HAP-1 (cell line): ENCODE measurements around the gene HMMR.
"Not testable (repeated sequence)": the region's sequence is repeated elsewhere in the genome, so short reads cannot be mapped to it uniquely, and the experiment has no call there.

ENCODE experiments used
- DNase-seq, 2 experiments: peaks; one replicate each; pipeline ENCODE4 v3.0.0-alpha.2; 2016 to 2020; ENCODE audit warnings: low spot score in 2 of 2
- H3K27me3 ChIP-seq: fragments of 250-450 bp; sonication (Bioruptor Pico); 2 replicates; pipeline ENCODE4 v1.5.1; 2020; ENCODE audit warnings: low read depth, mild to moderate bottlenecking, moderate library complexity
- H3K36me3 ChIP-seq: fragments of 250-450 bp; sonication (Bioruptor Pico); replicated peaks from 2 replicates; pipeline ENCODE4 v1.5.1; 2020; ENCODE audit warnings: mild to moderate bottlenecking
- H3K4me1 ChIP-seq: fragments of 250-450 bp; sonication (Bioruptor Pico); 2 replicates; pipeline ENCODE4 v1.5.1; 2020; ENCODE audit warnings: mild to moderate bottlenecking
- H3K4me3 ChIP-seq: fragments of 250-450 bp; sonication (Bioruptor Pico); 2 replicates; pipeline ENCODE4 v1.5.1; 2020; ENCODE audit warnings: mild to moderate bottlenecking, moderate library complexity
- H3K9me3 ChIP-seq: fragments of 250-450 bp; sonication (Bioruptor Pico); 2 replicates; pipeline ENCODE4 v1.5.1; 2020; ENCODE audit warnings: mild to moderate bottlenecking, moderate library complexity
- in situ Hi-C: fragments of 300-500 bp; cut with MboI; formaldehyde crosslinking; loops from 3 replicates; pipeline ENCODE4 v1.14.3; 2020; ENCODE audit warnings: low sequenced_read_pairs, inconsistent platforms, mixed read lengths

The HMMR gene

DNA sequence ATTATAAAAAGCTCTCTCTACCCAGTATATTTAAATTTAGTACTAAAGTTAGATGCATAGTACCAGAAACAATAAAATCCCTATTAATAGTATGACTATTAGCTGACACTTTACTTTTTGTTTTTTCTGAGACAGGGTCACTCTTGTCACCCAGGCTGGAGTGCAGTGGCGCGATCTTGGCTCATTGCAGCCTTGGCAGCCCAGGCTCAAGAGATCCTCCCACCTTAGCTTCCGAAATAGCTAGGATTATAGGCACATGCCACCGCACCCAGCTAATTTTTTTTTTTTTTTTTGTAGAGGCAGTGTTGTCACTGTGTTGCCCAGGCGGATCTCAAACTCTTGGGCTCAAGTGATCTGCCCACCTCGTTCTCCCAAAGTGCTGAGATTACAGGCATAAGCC, 15.1 kb upstream of the HMMR start:
- Histone ChIP-seq H3K9me3 (no peaks in the 10 kb centered on the region; the same call in 1 of the 2 replicates), H3K27me3 (no peaks in the 10 kb centered on the region), H3K4me3 (no peak overlapping the region), H3K4me1 (peaks cover 3% of the 10 kb centered on the region; the same call in 1 of the 2 replicates), H3K36me3 (peaks cover 79% of the 10 kb centered on the region)
- in situ Hi-C loops = no loop called here
- no peak for DNase-seq

DNA sequence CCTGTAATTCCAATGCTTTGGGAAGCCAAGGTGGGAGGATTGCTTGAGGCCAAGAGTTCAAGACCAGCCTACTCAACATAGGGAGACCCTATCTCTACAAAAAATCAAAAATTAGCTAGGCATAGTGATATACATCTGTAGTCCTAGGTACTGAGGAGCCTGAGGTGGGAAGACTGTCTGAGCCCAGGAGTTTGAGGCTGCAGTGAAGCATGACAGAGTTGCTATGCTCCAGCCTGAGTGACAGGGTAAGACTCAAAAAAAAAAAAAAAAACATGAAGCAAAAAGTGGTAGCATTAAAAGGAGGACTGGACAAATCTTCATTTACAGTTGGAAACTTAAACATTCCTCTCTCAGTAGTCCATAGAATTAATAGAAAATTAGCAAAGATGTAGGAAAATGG, 13.2 kb upstream of the HMMR start:
- Histone ChIP-seq H3K36me3 (peaks cover 62% of the 10 kb centered on the region), H3K9me3 (no peaks in the 10 kb centered on the region; the same call in 1 of the 2 replicates), H3K4me1 (no peaks in the 10 kb centered on the region; the same call in 1 of the 2 replicates), H3K27me3 (no peaks in the 10 kb centered on the region), H3K4me3 (no peak overlapping the region)
- in situ Hi-C loops = no loop called here
- no peak for DNase-seq

GRCh38 chr5:163447875-163448274, 12.6 kb upstream of the HMMR start:
- H3K9me3 ChIP-seq = no peaks in the 10 kb centered on the region; the same call in 1 of the 2 replicates
- no peaks in the 10 kb centered on the region for H3K27me3 ChIP-seq
- H3K36me3 ChIP-seq = peaks cover 62% of the 10 kb centered on the region
- no peak for DNase-seq
- H3K4me3 ChIP-seq = no peak overlapping the region
- in situ Hi-C loops = no loop called here
- H3K4me1 ChIP-seq = peaks cover under 1% of the 10 kb centered on the region; the same call in 1 of the 2 replicates

DNA sequence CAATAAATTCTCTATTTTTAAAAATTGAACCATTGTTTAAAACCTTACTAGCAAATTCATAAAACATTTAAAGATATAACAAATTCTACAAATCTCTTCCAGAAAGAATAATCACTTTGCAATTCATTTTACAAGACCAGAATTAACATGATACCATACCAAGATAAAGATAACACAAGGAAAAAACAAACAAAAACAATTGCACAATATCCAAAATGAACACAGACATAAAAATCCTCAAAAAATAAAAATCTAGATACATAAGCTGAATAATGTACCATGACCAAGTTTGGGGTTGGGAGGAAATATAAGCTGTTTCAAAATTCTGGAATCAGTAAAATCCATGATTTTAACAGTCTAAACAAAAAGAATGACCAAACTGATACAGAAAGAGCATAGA, 11.9 kb upstream of the HMMR start:
- no peaks in the 10 kb centered on the region for H3K27me3 ChIP-seq
- H3K36me3 ChIP-seq = peaks cover 65% of the 10 kb centered on the region
- no peak for DNase-seq
- in situ Hi-C loops = no loop called here
- H3K9me3 ChIP-seq = no peaks in the 10 kb centered on the region; the same call in 1 of the 2 replicates
- H3K4me1 ChIP-seq = peaks cover 7% of the 10 kb centered on the region
- H3K4me3 ChIP-seq = no peak overlapping the region

DNA sequence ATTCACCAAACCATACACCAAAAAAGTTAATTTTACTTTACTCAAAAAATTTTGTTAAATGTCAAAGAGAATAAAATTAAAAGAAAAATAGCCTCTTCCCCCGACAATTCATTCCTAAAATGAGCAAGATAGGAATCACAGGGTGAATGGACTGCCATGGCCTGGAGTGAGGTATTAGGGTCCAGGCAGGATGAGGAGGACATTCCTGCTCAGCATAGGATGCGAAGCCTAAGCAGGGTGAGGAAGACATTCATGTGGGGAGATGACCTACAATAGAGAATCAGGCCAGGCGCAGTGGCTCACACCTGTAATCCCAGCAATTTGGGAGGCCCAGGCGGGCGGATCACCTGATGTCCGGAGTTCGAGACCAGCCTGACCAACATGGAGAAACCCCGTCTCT, 8.9 kb upstream of the HMMR start:
- DNase-seq = no peak
- no peak overlapping the region for H3K4me3 ChIP-seq
- no peaks in the 10 kb centered on the region; the same call in 1 of the 2 replicates for H3K9me3 ChIP-seq
- no peaks in the 10 kb centered on the region for H3K27me3 ChIP-seq
- H3K4me1 ChIP-seq = peaks cover 13% of the 10 kb centered on the region
- in situ Hi-C loops = no loop called here
- peaks cover 64% of the 10 kb centered on the region for H3K36me3 ChIP-seq

DNA sequence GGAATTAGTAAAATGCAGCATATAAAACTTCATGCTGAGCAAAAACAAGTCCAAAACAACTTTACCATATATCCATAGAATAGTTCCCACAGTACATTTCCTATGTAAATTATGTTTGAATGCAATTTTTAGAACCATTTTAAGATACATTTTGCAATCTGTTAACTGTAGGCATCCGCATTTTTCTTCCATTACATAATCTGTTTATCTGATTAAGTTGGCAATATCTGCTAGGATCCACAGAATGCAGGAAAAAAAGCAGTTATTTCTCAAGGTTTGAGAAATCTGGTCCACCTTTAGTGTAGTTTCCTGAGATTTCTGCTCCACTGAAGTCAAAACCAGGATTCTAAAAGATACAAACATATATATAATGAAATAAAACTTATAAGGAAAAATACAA, 6.7 kb upstream of the HMMR start:
- Histone ChIP-seq H3K9me3 (no peaks in the 10 kb centered on the region; the same call in 1 of the 2 replicates), H3K27me3 (no peaks in the 10 kb centered on the region), H3K36me3 (peaks cover 45% of the 10 kb centered on the region), H3K4me1 (peaks cover 18% of the 10 kb centered on the region), H3K4me3 (no peak overlapping the region)
- in situ Hi-C loops = no loop called here
- DNase-seq = no peak

DNA sequence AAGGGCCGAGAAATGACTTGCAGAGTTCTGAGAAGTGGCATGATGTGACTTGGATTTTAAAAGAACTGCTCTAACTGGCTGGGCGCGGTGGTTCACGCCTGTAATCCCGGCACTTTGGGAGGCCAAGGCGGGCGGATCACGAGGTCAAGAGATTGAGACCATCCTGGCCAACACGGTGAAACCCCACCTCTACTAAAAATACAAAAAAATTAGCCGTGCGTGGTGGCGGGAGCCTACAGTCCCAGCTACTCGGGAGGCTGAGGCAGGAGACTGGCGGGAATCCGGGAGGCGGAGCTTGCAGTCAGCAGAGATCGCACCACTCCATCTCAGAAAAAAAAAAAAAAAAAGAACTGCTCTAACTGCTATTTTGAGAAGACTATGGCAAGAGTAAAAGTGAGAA, 5.0 kb upstream of the HMMR start:
- in situ Hi-C loops, H3K4me3 ChIP-seq, DNase-seq, H3K27me3 ChIP-seq, H3K9me3 ChIP-seq: not testable (repeated sequence)
- H3K36me3 ChIP-seq = peaks cover 40% of the 10 kb centered on the region
- peaks cover 18% of the 10 kb centered on the region for H3K4me1 ChIP-seq

- H3K4me3 ChIP-seq = no peak overlapping the region
- H3K9me3 ChIP-seq = no peaks in the 10 kb centered on the region
- H3K36me3 ChIP-seq = peaks cover 40% of the 10 kb centered on the region
- in situ Hi-C loops = no loop called here
- peaks cover 18% of the 10 kb centered on the region for H3K4me1 ChIP-seq
- no peak for DNase-seq
- no peaks in the 10 kb centered on the region for H3K27me3 ChIP-seq
Measured at GRCh38 chr5:163456029-163456589, 4.3 kb upstream of the HMMR start.

DNA sequence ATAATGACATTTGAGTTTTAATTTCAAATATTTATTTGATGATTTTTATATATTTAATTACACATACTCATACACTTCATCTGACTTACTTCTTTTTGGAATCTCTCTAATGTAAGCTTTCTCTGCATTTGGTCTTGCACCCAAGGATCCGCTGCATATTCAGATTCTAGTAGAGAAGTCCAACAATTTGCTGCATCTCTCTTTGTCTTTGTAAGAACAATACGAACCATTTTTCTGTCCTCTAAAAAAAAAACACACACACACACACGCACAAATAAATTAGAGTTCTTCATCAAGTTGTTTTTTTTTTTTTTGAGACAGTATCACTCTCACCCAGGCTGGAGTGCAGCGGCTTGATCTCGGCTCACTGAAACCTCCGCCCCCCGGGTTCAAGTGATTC, 3.6 kb upstream of the HMMR start:
- DNase-seq = no peak
- H3K4me3 ChIP-seq = no peak overlapping the region
- no peaks in the 10 kb centered on the region for H3K9me3 ChIP-seq
- H3K27me3 ChIP-seq = no peaks in the 10 kb centered on the region
- peaks cover 40% of the 10 kb centered on the region for H3K36me3 ChIP-seq
- H3K4me1 ChIP-seq = peaks cover 18% of the 10 kb centered on the region
- in situ Hi-C loops = no loop called here

DNA sequence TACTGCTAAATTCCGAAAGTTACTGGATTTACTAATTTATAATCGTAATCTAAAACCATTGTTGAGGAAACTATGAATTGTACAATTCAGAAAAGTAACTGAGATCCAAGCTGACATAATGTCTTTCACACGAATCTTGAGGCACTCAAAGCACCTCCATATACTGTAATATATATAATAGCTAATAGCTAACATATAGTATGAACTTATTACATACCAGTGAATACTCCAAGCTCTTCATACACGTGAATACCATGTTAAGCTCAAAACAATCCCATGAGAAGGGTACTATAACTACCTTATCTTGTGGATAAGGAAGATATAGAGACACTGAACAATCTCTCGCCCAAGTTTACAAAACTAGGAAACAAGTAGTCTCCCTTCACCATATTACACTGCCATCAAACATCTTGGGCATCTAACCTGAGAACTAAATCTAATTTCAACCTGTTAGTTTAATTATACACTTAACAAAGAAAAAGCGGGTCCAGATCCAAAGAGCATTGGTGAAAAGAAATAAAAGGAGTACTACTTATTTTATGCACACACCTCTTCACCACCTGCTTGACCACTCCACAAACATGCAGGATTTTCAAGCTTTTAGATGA, 1.6 kb upstream of the HMMR start:
- Histone ChIP-seq H3K9me3 (no peaks in the 10 kb centered on the region), H3K4me1 (peaks cover 18% of the 10 kb centered on the region), H3K36me3 (peaks cover 24% of the 10 kb centered on the region), H3K27me3 (no peaks in the 10 kb centered on the region), H3K4me3 (peak overlapping the region; percentile 62)
- DNase-seq = no peak
- in situ Hi-C loops = no loop called here

DNA sequence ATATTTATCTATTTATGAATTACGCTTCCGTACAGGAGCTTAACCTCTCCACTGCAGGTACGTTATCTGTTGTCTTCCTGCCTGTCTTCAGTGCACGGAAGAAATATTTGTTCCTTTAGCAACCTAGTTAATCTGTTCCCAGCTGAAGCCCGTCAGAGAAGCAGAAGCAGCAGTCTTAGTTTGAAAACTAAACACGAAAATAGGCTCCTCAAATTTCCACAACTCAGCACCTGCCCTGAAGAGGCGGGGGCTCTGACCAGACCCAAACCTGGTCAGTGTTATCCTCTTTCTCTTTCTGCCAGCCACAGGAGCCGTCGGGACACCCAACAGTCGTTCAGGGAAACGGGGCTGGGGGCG, 992 bp upstream of the HMMR start:
- H3K4me1 ChIP-seq = peaks cover 18% of the 10 kb centered on the region
- H3K9me3 ChIP-seq = no peaks in the 10 kb centered on the region
- no peaks in the 10 kb centered on the region for H3K27me3 ChIP-seq
- in situ Hi-C loops = no loop called here
- DNase-seq = peak in 1 of 2 experiments; percentile 44
- H3K4me3 ChIP-seq = peak overlapping the region; percentile 62
- H3K36me3 ChIP-seq = peaks cover 25% of the 10 kb centered on the region

- Histone ChIP-seq H3K27me3 (no peaks in the 10 kb centered on the region), H3K4me3 (peak within 1 kb of the TSS; percentile 62), H3K4me1 (peaks cover 18% of the 10 kb centered on the region), H3K9me3 (no peaks in the 10 kb centered on the region), H3K36me3 (peaks cover 27% of the 10 kb centered on the region)
- DNase-seq = peak; percentile 97 to 99
- in situ Hi-C loops = no loop called here
Measured at GRCh38 chr5:163459819-163460561, 442 bp upstream of the HMMR start, which contains the start of gene NUDCD2. TSS of gene NUDCD2 (minus strand) at chr5:163460102. CDS start at chr5:163460050, 52 bp downstream.

DNA sequence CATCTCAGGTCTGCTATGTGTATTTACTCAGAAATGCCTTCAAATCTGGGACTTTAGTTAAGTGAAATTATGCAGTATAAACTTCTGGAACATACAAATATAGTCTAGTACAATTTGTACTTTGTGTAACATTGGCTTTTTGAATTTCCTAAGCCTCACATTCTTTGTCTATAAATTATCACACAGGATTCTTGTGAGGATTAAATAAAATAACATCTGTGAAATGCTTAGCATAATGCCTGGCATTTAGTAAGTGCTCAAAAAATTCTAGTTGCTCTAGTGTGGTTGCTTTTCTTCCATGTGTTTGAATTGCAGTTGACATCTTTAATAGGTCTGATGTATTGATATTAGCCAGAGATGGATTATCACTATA, 2.6 kb downstream of the HMMR start:
- no peak for DNase-seq
- in situ Hi-C loops = no loop called here
- H3K36me3 ChIP-seq = peaks cover 37% of the 10 kb centered on the region
- H3K4me1 ChIP-seq = peaks cover 8% of the 10 kb centered on the region
- no peak overlapping the region for H3K4me3 ChIP-seq
- no peaks in the 10 kb centered on the region for H3K9me3 ChIP-seq
- no peaks in the 10 kb centered on the region for H3K27me3 ChIP-seq

GRCh38 chr5:163467682-163468081, 7.2 kb downstream of the HMMR start:
- H3K27me3 ChIP-seq = no peaks in the 10 kb centered on the region
- no peak for DNase-seq
- H3K36me3 ChIP-seq = peaks cover 79% of the 10 kb centered on the region
- H3K4me3 ChIP-seq = no peak overlapping the region
- peaks cover 5% of the 10 kb centered on the region; the same call in 1 of the 2 replicates for H3K4me1 ChIP-seq
- in situ Hi-C loops = no loop called here
- H3K9me3 ChIP-seq = no peaks in the 10 kb centered on the region
